Measurements from ENCODE around the gene WDR62. TPM values are rescaled to one million over a fixed set of nuclear protein-coding genes. Genes with fewer than 3 reads are reported as not detected.

Gene WDR62
- polyA plus RNA-seq (ENCODE audit: insufficient read length), result 7.8 TPM
- long read RNA-seq, donor 1, result 0 reads
- long read RNA-seq, donor 2, partial matches to known transcripts, result 0 of 12 reads
- long read RNA-seq, donor 2, other reads (novel, unspliced or antisense), result 12 of 12 reads
- long read RNA-seq, donor 3, result 0 reads
- long read RNA-seq, donor 4, result 0 reads
- long read RNA-seq, donor 5, result 0 reads
- long read RNA-seq, donor 6, result 0 reads
- long read RNA-seq, donor 7, partial matches to known transcripts, result 0 of 1 reads
- long read RNA-seq, donor 7, other reads (novel, unspliced or antisense), result 0 of 1 reads
- long read RNA-seq, donor 8, result 0 reads

DNA sequence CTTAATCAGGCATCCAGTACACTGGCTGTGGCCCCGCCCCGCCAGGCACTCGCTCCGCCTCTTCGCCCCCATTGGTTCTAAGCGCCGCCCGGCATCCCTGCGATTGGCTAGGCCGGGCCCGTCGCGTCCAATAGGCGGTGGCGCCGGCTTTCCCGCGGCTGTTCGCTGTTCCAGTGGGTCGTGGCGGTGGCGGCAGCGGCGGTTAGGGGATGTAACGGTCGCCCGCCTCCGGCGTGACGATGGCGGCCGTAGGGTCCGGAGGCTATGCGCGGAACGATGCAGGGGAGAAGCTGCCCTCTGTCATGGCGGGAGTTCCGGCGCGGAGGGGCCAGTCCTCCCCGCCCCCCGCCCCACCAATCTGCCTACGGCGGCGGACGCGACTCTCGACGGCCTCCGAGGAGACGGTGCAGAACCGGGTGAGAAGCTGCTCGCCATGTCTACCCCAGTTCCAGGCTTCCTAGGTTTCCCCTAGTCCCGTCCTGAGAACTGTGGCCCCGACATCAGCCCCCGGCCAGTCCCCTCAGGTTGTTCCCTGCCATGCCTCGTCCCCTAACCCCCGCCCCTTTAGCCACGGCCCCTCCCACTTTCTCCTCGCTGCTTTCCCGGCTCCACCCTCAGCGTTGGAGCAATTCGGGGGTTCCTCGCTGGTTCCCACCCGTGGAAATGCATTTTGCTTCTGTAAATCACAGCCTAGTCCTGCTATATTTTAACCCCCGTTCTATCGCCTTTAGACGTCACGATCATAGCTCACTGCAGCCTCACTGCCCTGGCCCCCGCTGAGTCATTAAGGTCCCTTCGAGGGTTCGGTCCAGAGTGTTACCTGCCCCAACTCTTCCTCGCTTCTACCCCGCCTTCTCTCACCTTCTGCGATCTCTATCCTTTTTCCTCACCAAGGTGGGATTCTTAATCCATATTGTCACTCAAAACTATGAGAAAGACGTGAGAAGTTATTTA is at the start of gene WDR62:
Gene WDR62 (plus strand): TSS at position 165 of the 954 bp plus-strand sequence. CDS start 75 bp downstream, at position 240.
- DNase-seq, result no peak

GRCh38 chr19:36006955-36007354 is 47.7 kb upstream of the WDR62 start:
- DNase-seq, result no peak

GRCh38 chr19:36008336-36008978 is 46.2 kb upstream of the WDR62 start, which contains the start of gene SYNE4:
TSS of gene SYNE4 (minus strand) at chr19:36008813. CDS start at chr19:36008681, 132 bp downstream.
- peak; percentile 68 for DNase-seq

DNA sequence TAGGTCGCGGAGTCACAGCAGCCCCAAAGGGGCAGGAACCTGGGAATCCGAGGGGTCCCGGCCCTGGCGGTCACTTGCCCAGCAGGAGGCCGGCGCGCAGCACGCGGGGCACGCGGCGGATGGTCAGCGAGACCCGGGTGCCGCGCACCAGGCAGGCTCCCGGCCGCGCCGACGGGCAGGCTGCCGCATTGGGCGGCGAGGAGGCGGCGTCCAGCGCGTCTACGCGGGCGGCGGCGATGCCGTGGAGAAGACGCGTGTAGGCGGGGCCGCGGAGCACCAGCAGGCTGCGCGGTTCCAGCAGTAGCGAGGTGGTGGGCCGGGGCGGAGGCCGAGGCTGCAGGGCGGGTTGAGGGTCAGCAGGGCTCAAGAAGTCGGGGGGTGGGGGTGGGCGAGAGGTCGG is 45.5 kb upstream of the WDR62 start:
- no peak for DNase-seq

DNA sequence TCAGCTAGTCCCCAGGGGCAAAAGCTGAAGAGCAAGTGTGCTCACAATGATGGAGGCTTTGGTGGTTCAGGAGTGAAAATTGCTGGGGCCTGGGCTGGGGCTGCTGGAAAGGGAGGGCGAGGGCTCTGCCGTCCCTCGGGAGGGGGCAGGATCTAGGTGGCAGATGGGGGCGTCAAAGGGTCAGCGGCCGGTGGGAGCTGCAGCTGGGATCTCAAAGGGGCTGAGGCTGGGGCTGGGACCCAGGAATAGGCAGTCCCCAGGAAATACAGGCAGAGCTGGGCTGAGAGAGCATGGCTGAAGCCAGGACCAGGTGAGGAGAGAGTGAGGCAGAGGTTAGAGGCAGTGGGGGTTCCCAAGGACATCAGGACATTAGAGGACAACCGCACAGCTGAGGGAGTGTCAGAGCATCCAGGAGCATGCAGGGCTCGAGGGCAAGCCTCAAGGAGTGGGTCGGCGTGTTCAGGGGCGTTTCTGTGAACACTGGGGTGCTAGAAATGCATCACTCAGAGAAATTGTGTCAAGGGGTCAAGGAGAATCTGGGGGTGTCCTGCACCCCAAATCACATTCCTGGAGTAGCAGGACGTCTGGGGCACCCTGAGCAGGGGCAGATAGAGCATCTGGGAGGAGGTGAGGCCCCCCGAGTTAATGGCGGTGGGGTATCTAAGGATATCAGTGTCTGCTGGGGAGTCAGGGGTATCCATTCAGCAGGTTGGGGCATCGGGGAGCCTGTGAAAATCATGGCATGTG is 44.9 kb upstream of the WDR62 start:
- no peak for DNase-seq

GRCh38 chr19:36010402-36010801 is 44.3 kb upstream of the WDR62 start:
- DNase-seq, result no peak

- no peak for DNase-seq
Measured at GRCh38 chr19:36013280-36014011, 41.3 kb upstream of the WDR62 start.

DNA sequence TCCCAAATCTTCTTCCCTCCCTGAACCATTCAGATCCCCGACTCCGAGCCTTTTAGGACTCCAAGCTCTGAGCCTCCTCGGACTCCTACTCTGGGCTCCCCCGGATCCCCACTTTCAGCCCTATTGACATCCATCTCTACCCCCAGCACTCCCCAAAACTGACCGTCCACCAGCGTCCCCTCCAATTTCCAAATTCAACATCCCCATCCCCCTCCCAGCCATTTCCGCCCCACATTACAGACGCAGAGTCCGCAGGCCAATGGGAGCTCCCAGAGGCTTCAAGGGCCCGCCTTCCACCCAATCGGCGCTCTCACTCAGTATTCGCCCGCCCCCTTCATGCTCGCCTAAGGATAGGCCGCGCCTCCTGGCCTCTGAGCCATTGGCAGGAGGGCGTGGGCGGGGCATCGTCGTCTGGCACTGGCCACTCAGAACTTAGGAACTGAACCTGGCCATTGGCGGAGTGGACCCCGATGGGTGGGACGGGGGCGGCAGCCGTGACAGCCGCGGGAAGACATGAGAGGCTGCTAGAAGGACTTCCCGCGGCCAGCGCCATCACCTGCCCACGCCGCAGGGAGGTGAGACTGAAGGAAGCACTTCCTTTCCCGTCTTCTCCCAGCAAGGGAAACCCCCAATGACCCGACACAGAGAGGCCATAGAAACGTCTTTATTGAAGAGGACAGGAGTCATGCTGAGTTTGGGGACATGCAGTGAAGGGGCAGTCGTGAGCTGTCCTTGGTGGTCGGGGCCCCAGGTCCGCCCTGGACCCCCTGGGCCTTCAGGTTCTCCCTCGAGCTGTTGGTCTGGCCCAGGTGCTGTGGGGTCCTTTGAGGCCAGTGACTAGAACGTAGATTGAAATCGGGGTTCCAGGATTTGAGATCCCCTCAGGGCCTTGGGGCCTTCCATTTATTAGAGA is 40.4 kb upstream of the WDR62 start, which contains the start of gene ALKBH6:
Gene ALKBH6 (minus strand): TSS at position 202 of the 913 bp plus-strand sequence. CDS start 816 bp downstream, outside the sequence.
- DNase-seq, result peak; percentile 99

GRCh38 chr19:36019061-36019670 is 35.5 kb upstream of the WDR62 start:
- no peak for DNase-seq

DNA sequence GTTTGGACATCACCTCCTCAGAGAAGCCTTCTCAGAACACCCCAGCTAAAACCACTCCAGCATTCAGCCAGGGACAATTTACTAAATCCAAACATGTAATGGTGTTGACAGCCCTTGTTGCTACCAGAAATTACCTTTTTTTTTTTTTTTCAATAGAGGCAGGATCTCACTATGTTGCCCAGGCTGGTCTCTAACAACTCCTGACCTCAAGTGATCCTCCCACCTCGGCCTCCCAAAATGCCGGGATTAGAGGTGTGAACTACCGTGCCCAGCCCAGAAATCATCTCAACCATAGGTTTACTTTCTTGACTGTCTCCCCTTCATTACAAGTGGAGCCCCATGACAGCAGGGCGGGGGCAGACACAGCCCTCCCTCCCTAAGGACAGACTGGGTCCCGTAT is 31.3 kb upstream of the WDR62 start:
- DNase-seq, result no peak

- DNase-seq, result no peak
Measured at GRCh38 chr19:36025541-36025940, 29.2 kb upstream of the WDR62 start.

DNA sequence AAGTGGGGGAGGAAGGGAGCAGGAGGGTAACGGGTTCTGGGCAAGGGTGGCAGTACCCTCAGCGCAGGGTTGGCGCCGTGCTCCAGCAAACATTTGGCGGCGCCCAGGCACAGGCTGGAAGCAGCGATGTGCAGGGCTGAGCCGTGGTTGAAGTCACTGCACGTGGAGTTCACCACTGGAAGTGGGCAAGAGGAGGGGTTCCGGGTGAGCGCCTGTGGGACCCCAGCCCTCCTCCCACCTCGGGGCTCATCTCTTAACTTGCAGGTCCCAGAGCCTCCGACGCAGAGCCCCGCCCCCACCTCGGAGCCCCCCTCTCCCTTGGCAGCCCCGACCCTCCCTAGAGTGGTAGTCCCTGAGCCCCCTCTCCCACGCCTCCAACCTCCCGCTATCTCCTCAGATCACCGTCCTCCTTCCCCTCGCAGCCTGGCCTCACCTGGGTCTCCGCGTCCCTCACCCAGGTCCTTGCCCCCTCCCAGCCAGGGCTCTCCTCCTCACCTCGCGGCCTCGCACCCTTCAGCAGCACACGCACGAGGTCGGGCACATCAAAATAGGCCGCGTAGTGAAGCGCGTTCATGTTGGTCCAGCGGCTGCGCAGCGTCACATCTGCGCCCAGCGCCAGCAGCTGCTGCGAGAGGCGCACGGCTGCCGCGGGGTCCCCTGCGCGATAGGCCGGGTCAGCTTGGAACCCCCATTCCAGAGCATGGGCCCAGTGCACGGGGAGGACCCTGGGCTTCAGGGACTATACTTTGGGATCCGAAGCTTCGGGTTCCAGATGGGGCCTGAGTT is 28.4 kb upstream of the WDR62 start:
- DNase-seq, result no peak

- DNase-seq, result no peak
Measured at GRCh38 chr19:36027696-36028095, 27.0 kb upstream of the WDR62 start.

- DNase-seq, result no peak
Measured at GRCh38 chr19:36028313-36029041, 26.2 kb upstream of the WDR62 start.

GRCh38 chr19:36030264-36031148 is 24.2 kb upstream of the WDR62 start:
- no peak for DNase-seq

DNA sequence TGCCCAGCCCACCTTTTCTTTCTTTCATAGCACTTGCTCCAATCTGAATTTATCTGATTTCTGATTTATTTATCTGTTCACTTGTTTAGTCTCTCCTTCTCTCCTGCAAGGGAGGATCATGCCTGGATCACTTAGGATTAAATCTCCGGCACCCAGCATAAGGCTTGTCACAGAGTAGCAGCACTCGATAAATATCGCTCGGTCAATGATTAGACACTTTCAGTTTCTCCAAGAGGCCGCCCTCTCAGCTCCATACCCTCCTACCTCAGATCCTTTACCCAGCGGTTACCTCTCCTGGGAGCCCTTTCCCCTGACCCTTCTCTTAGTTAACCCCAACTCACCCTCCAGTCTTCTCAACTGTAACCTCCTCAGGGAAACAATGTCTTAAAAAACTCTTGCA is 23.4 kb upstream of the WDR62 start:
- DNase-seq, result no peak
